GM10266 (cell line): ENCODE measurements around the gene PIK3R3.

Source experiments
- DNase-seq: peaks from one replicate; pipeline ENCODE4 v3.0.0; 2012; ENCODE audit errors: extremely low spot score
- TF ChIP-seq, protein P1 (sequence below): IDR thresholded peaks from 2 replicates; pipeline ENCODE4 v1.5.1; 2012; ENCODE audit warnings: mild to moderate bottlenecking, low read depth; ENCODE audit not compliant: control insufficient read depth, insufficient read depth; ENCODE audit errors: missing control alignments

The PIK3R3 gene

DNA sequence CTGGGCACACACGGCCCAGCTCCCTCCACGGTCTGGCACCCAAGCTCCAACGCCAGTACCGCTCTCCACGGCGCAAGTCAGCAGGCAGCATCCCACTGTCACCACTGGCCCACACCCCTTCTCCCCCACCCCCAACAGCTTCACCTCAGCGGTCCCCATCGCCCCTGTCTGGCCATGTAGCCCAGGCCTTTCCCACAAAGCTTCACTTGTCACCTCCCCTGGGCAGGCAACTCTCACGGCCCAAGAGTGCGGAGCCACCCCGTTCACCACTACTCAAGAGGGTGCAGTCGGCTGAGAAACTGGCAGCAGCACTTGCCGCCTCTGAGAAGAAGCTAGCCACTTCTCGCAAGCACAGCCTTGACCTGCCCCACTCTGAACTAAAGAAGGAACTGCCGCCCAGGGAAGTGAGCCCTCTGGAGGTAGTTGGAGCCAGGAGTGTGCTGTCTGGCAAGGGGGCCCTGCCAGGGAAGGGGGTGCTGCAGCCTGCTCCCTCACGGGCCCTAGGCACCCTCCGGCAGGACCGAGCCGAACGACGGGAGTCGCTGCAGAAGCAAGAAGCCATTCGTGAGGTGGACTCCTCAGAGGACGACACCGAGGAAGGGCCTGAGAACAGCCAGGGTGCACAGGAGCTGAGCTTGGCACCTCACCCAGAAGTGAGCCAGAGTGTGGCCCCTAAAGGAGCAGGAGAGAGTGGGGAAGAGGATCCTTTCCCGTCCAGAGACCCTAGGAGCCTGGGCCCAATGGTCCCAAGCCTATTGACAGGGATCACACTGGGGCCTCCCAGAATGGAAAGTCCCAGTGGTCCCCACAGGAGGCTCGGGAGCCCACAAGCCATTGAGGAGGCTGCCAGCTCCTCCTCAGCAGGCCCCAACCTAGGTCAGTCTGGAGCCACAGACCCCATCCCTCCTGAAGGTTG, 97.6 kb downstream of the PIK3R3 start:
- TF ChIP-seq, protein P1, sequence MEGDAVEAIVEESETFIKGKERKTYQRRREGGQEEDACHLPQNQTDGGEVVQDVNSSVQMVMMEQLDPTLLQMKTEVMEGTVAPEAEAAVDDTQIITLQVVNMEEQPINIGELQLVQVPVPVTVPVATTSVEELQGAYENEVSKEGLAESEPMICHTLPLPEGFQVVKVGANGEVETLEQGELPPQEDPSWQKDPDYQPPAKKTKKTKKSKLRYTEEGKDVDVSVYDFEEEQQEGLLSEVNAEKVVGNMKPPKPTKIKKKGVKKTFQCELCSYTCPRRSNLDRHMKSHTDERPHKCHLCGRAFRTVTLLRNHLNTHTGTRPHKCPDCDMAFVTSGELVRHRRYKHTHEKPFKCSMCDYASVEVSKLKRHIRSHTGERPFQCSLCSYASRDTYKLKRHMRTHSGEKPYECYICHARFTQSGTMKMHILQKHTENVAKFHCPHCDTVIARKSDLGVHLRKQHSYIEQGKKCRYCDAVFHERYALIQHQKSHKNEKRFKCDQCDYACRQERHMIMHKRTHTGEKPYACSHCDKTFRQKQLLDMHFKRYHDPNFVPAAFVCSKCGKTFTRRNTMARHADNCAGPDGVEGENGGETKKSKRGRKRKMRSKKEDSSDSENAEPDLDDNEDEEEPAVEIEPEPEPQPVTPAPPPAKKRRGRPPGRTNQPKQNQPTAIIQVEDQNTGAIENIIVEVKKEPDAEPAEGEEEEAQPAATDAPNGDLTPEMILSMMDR: no peak
- no peak for DNase-seq

DNA sequence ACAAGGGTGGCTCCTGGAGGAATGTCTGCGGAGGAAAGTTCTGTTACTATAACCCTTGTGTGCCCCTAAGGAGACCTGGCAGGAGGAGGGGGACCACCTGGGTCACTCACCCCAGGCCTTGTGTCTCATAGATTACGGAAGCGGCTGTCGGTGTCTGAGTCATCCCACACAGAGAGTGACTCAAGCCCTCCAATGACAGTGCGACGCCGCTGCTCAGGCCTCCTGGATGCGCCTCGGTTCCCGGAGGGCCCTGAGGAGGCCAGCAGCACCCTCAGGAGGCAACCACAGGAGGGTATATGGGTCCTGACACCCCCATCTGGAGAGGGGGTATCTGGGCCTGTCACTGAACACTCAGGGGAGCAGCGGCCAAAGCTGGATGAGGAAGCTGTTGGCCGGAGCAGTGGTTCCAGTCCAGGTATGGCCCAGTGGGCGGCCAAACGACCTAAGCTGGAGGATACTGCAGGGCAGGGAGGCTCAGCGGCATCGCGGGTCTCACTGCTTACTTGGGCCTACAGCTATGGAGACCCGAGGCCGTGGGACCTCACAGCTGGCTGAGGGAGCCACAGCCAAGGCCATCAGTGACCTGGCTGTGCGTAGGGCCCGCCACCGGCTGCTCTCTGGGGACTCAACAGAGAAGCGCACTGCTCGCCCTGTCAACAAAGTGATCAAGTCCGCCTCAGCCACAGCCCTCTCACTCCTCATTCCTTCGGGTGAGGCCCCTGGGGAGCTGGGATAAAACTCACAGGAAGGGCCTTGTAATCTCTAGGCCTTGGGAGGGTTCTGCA, 101.4 kb downstream of the PIK3R3 start:
- TF ChIP-seq, protein P1: no peak

DNA sequence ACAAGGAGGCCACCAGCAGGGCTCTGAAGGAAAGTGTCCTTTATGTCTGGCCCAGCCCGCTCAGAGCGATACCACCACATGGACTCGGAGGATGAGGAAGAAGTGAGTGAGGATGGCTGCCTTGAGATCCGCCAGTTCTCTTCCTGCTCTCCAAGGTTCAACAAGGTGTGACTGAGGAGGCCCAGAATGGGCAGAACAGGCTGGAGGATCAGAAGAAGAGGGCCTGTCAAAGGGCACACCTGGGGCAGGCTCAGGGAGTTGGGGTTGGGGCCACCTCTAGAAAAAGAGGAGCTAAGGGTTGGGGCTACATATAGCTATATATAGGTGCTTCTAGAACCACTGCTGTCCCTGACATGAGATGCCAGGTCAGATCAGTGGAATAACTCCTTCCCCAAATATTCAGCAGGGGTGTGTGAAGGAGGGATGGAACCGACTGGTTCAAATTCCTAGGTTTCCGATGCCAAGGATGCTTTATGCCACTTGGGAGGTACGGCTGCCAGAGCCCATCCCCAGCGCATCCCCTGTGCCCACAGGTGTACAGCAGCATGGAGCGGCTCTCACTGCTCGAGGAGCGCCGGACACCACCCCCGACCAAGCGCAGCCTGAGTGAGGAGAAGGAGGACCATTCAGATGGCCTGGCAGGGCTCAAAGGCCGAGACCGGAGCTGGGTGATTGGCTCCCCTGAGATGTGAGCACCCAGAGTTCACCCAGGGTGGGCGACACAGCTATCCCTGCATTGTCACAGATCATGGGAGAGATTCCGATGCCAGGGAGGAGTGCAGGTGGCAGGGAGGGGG, 102.2 kb downstream of the PIK3R3 start:
- TF ChIP-seq, protein P1: no peak
- DNase-seq: peak; percentile 2

More for the DNA sequence above, 101.4 kb downstream of the PIK3R3 start:
- peak; percentile 2 for DNase-seq

DNA sequence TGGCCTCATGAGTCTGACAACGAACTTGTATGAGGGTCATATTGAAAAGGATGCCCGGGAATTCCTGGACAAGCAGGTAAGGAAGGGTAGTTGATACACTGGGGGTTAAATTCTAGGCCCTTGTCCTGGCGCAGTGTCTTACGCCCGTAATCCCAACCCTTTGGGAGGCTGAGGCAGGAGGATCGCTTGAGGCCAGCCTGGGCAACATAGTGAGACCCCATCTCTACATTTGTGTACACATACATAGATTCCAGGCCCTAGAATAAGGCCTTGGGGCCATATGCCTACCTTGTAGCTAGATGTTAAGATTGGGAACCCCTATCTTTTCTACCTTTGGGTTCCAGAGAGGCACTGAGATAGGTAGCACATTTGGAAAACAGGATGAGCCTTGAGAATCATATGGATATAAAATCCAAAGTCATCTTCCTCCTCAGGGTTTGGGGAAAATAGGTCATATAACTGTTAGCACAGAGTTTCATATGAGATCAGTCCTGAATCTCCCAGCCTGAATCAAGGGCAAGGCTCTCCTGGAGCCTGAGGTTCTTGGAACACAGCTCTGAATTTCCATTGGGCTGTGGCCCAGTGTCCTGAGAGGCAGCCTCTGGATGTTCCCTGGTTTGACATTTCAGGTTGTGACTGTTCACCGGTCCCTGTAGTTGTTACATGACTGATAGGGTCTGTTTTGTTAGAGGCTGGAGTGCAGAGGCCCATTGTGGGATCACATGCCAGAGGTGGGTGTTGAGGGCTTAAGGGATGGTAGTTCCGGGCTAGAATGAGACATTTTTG, 104.4 kb downstream of the PIK3R3 start:
- TF ChIP-seq, protein P1: no peak
- DNase-seq: peak; percentile 3

GRCh38 chr1:46026531-46026930, 105.9 kb downstream of the PIK3R3 start:
- TF ChIP-seq, protein P1: no peak

More at GRCh38 chr1:46026531-46026930, 105.9 kb downstream of the PIK3R3 start:
- DNase-seq: no peak
